ENCODE data around the gene P2RY2. TPM values are rescaled to one million over a fixed set of nuclear protein-coding genes. Genes with fewer than 3 reads are reported as not detected.
A peak's percentile ranks its signal among the peaks of the same experiment; 100 is the strongest.

Gene P2RY2
- polyA plus RNA-seq, 3 donors: 2.8 to 24.1 (median 12.7) TPM

DNA sequence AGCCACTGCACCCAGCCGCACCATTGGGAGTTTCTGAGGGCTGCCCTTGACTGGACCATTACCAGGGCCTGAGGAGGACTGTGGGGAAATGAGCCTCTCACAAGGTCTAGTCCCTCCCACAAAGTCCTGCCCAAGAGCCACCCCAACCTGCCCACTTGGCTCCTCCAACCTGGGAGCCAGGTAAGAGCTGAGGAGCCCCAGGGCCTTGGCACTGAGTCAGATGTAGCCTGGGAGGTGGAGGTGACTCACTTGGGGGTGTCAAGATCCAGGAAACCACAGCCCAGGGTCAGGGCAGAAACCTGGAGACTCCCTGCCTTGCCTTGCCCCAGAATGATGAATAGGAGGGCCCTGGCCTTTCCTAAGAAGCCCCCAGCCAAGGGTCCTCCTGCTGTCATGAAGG, 25.8 kb upstream of the P2RY2 start:
- H3K27me3 ChIP-seq (ENCODE audit: control insufficient read depth in 2 of 2, insufficient read depth in 2 of 2, low read length in 2 of 2): no peaks in the 10 kb centered on the region
- H3K9me3 ChIP-seq (replicated peaks in 1 of 2; ENCODE audit: control insufficient read depth in 1 of 2, insufficient read depth in 1 of 2, low read length in 2 of 2): no peaks in the 10 kb centered on the region
- H3K27ac ChIP-seq (ENCODE audit: low read depth in 1 of 2, low read length in 2 of 2): no peak overlapping the region
- TF ChIP-seq CTCF (IDR thresholded peaks at IDR 0.05): no peak
- no peaks in the 10 kb centered on the region for H4K20me1 ChIP-seq (ENCODE audit: insufficient read depth, low read length)
- no peak overlapping the region for H2AFZ ChIP-seq (ENCODE audit: insufficient read depth, low read depth, low read length, poor library complexity, severe bottlenecking)
- Mint-ChIP-seq H3K27ac (peak overlapping the region in 3 of 7 donors; percentile 30 to 82 (median 70)), H3K9me3 (no peaks in the 10 kb centered on the region), H3K4me1 (peaks cover 82% of the 10 kb centered on the region), H3K27me3 (ENCODE audit: low read depth in 3 of 3) (peaks cover 0 to 11% (median 7%) of the 10 kb centered on the region in 3 donors), H3K4me3 (no peak overlapping the region), H3K36me3 (peaks cover 7 to 9% of the 10 kb centered on the region in 2 donors)
- H3K79me2 ChIP-seq (ENCODE audit: insufficient read depth, low read length): peaks cover 41% of the 10 kb centered on the region
- no peaks in the 10 kb centered on the region for H3K36me3 ChIP-seq (replicated peaks in 1 of 2; ENCODE audit: control insufficient read depth in 1 of 2, insufficient read depth in 2 of 2, low read length in 2 of 2)
- H3K4me1 ChIP-seq (ENCODE audit: control insufficient read depth in 1 of 2, insufficient read depth in 2 of 2, low read length in 2 of 2): peaks cover 77% of the 10 kb centered on the region in 2 donors
- H3K9ac ChIP-seq (ENCODE audit: insufficient read depth, low read length, poor library complexity, severe bottlenecking): no peak overlapping the region
- DNase-seq: peak in 1 of 3 donors; percentile 69
- no peak overlapping the region for H3K4me3 ChIP-seq (replicated peaks in 1 of 3; ENCODE audit: low read depth in 2 of 3, low read length in 3 of 3)
- no CpG with 5 or more reads among the region's 1 CpG for WGBS (ENCODE audit: insufficient coverage)
- intact Hi-C loops (cut with micrococcal nuclease): no loop called here
- no peak overlapping the region for H3K4me2 ChIP-seq (replicated peaks; ENCODE audit: extremely low read depth, low read length, poor library complexity, severe bottlenecking)

- Mint-ChIP-seq H3K27ac (peak overlapping the region in 2 of 7 donors; percentile 31 to 33), H3K9me3 (no peaks in the 10 kb centered on the region), H3K36me3 (peaks cover 7 to 9% of the 10 kb centered on the region in 2 donors), H3K27me3 (ENCODE audit: low read depth in 3 of 3) (peaks cover 0 to 11% (median 7%) of the 10 kb centered on the region in 3 donors), H3K4me3 (no peak overlapping the region), H3K4me1 (peaks cover 74% of the 10 kb centered on the region)
- no peak overlapping the region for H3K4me3 ChIP-seq (replicated peaks in 1 of 3; ENCODE audit: low read depth in 2 of 3, low read length in 3 of 3)
- no peak overlapping the region for H2AFZ ChIP-seq (ENCODE audit: insufficient read depth, low read depth, low read length, poor library complexity, severe bottlenecking)
- no peak overlapping the region for H3K9ac ChIP-seq (ENCODE audit: insufficient read depth, low read length, poor library complexity, severe bottlenecking)
- H3K27ac ChIP-seq (ENCODE audit: low read depth in 1 of 2, low read length in 2 of 2): no peak overlapping the region
- WGBS (ENCODE audit: insufficient coverage): 79% methylated on average over 11 of the region's 13 CpGs
- H4K20me1 ChIP-seq (ENCODE audit: insufficient read depth, low read length): no peaks in the 10 kb centered on the region
- no peak overlapping the region for H3K4me2 ChIP-seq (replicated peaks; ENCODE audit: extremely low read depth, low read length, poor library complexity, severe bottlenecking)
- DNase-seq: peak in 2 of 3 donors; percentile 37 to 56
- H3K27me3 ChIP-seq (ENCODE audit: control insufficient read depth in 2 of 2, insufficient read depth in 2 of 2, low read length in 2 of 2): no peaks in the 10 kb centered on the region
- intact Hi-C loops (cut with micrococcal nuclease): no loop called here
- peaks cover 29% of the 10 kb centered on the region for H3K79me2 ChIP-seq (ENCODE audit: insufficient read depth, low read length)
- no peaks in the 10 kb centered on the region for H3K9me3 ChIP-seq (replicated peaks in 1 of 2; ENCODE audit: control insufficient read depth in 1 of 2, insufficient read depth in 1 of 2, low read length in 2 of 2)
- H3K4me1 ChIP-seq (ENCODE audit: control insufficient read depth in 1 of 2, insufficient read depth in 2 of 2, low read length in 2 of 2): peaks cover 67 to 71% of the 10 kb centered on the region in 2 donors
- no peaks in the 10 kb centered on the region for H3K36me3 ChIP-seq (replicated peaks in 1 of 2; ENCODE audit: control insufficient read depth in 1 of 2, insufficient read depth in 2 of 2, low read length in 2 of 2)
- no peak for TF ChIP-seq CTCF (IDR thresholded peaks at IDR 0.05)
Measured at GRCh38 chr11:73193251-73194033, 24.6 kb upstream of the P2RY2 start.

Measured in CD14-positive monocyte (primary cell).